ENCODE measurements around the gene GPR141.

Gene GPR141, protein sequence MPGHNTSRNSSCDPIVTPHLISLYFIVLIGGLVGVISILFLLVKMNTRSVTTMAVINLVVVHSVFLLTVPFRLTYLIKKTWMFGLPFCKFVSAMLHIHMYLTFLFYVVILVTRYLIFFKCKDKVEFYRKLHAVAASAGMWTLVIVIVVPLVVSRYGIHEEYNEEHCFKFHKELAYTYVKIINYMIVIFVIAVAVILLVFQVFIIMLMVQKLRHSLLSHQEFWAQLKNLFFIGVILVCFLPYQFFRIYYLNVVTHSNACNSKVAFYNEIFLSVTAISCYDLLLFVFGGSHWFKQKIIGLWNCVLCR

DNA sequence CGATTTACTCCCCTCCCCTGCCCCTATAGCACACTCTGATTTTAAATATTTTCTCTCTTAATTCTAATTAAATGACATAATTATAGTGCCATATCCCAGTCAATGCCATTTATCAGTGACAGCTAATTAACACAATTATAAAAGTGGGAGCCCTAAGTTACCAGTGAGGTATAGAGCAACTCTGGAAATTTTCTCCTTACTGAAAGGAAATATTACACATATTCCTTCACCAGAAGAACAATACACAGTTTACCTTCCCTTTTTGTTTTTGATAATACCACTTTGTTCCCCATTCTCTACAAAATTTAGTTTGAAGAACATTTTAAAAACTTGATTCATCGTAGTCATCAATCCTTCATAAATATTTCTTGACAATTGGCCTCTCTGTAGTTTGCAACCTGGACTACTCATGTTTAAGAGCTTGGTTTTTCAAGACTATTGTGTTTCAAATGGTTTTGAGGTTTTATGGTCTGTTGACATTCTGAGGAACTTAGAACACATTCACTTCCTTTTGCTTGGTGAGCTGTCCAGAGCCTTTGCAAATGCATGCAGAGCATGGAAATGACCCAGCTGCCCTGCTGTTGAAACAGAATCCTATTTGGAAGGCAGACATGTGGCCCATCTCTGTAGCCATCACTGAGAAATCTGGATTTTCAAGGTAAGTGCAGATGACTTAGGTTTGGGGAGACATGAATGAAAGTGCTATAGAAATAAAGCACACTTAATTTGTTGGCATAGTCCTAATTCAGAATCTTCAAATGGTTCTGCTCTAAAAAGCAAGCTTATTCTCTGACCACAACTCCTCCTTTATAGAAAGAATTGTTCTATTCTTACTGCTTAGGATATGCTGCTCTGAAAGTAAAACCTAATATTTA, at the start of gene GPR141:
TSS of gene GPR141 (plus strand) at position 521 of the 875 bp plus-strand sequence. CDS start 56,628 bp downstream, outside the sequence.
- DNase-seq, result peak in 1 of 2 donors; percentile 30

DNA sequence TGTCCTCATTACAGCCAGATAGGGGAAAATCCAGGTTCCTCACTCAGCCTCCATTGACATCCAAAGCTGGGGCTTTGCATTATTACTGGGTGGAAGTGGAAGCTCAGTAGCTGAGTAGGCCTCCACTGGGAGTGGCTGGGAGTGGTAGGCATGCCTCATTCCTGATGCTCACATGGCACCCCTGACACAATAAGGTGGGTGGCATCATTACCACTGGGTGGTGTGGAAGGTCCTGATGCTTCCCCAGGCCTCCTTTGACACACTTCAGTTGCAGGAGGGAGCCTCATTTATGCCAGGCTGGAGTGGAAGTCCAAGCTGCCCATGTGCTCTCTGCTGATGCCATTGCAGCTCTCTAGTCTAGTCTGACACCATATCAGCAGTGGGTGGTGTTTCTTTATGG, 48.2 kb upstream of the GPR141 start:
- no peak for DNase-seq

- DNase-seq, result no peak
Measured at GRCh38 chr7:37642028-37642540, 41.5 kb upstream of the GPR141 start.

DNA sequence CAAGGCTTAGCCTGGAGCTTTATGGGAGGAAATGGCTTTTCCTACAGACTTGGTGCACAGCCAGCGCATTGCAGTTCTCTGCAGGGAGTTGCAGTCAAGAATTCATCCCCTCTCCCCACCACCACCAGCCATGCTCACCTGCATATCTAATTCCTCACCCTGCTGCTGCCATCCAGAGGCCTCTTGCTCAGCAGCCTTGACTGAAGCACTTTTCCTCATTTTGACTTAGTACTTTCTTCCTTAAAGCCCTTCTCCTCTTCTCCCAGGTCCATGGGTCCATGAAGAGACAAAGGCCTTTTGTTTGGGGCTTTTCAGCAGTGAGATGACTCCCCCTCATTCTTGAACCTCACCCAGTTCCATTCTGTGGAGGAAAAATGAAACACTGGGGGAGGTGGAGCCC, 39.7 kb upstream of the GPR141 start:
- DNase-seq, result no peak

DNA sequence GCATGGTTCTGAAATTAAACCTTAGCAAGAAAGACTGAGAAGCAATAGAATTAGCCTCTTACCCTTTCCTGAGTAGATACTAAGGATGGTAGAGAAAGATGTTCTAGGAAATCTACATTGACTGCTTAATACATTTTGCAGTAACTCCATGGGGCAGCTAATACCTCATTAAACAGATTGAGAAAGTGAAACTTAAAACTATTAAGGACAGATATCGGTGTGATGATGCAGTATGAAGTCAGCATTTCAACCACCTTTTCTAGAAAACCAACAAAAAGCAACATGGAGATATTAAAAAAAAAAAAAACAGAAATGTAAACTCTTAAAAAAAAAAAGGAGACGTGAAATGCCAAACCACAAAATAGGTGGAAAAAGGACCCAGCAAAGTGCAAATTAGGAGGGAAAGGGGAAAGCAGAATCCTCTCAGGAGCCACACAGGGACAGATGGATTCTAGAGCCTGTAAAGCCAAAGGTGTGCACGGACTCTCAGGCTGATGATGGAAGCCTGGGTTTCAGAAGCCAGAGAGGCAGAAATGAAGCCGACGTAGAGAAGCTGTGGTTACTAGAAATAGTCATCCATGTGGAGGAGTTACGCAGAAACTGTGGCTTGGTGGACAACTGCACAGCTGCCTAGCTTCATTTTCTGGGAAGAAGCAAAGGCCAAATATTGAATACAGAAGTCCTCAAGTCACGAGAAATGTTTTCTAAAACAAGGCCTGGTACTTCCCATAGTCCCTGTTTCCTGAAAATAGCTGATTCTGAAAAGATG, 38.1 kb upstream of the GPR141 start:
- DNase-seq, result no peak

DNA sequence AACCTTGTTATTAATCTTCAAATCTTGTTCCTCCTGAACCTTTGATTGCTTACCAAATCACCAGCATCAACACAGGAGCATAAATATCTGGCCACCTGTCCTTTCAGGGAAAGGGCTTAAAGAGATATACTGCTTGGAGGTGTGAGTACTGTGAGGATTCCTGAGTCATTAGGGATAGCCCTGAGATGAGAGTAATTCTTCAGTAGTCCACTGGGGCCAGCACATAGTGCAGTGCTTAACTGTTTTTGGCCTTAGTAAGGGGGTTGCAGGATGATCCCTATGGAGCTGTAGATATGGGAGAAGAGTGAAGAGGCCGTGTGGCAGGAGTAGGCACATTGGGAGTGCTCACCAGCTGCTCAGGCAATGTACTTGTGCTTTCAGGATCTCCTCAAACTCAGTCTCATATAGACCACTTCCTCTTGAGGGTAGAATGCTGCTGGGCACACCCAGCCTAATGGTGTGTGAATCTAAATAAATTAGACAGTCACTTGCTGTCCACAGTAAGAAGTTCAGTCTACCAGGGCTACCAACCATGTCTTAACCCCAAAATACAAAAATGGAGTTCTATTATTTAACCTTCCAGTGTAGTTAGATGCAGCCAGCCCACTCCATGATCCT, 26.5 kb upstream of the GPR141 start:
- DNase-seq, result no peak

DNA sequence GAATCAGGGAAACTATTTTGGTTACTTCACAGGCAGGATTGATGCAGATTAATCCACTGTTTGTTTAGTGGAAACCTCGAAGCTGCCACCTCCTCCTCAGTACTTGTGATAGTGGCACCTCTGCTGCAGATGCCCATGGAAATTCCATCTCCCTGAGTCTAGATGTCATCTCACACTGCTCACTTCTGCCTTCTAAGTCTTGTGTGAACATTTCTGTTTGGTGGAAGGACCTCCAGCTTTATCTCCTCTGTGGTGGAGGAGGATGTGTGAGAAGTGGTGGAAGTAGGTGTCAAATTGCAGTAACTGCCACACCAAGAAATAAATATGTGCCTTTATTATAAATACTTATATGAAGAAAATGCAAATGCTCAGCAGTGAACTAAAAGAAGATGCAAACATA, 25.8 kb upstream of the GPR141 start:
- no peak for DNase-seq

DNA sequence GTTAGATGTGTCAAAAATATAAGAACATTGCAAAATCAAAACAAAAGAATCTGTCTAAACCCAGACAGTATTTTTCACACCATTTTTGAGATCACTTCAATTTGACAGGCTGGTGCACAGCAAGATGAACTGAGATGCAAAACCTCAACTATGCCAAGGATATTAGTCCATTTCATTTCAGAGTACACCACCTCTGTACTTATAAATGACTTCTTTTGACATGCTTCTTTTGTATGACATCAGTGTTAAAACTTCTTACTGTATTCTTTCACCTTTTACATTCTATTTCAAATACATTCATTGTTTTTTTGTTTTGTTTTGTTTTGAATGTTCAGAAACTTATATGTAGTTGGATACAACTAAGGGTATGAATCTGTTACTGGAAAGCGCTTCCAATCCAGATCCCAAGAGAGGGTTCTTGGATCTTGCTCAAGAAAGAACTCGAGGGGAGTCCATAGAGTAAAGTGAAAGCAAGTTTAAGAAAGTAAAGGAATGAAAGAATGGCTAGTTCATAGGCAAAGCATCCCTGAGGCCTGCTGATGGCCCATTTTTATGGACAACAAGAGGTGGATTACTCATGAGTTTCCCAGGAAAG, 23.5 kb upstream of the GPR141 start:
- no peak for DNase-seq

- DNase-seq, result no peak
Measured at GRCh38 chr7:37660614-37661013, 23.0 kb upstream of the GPR141 start.

DNA sequence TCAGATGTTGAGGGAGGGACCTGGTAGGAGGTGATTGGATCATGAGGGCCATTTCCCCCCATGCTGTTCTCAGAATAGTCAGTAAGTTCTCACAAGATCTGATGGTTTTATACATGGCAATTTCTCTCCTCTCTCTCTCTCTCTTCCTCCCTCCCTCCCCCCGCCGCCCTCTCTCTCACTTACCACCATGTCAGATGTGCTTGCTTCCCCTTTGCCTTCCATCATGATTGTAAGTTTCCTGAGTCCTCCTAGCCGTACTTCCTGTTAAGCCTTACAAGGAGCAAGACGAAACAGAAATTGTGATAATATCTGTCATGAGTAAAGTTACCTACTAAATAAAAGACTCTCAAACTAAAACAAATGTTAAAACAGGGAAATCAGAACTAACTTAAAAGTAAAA, 19.9 kb upstream of the GPR141 start:
- DNase-seq, result no peak

DNA sequence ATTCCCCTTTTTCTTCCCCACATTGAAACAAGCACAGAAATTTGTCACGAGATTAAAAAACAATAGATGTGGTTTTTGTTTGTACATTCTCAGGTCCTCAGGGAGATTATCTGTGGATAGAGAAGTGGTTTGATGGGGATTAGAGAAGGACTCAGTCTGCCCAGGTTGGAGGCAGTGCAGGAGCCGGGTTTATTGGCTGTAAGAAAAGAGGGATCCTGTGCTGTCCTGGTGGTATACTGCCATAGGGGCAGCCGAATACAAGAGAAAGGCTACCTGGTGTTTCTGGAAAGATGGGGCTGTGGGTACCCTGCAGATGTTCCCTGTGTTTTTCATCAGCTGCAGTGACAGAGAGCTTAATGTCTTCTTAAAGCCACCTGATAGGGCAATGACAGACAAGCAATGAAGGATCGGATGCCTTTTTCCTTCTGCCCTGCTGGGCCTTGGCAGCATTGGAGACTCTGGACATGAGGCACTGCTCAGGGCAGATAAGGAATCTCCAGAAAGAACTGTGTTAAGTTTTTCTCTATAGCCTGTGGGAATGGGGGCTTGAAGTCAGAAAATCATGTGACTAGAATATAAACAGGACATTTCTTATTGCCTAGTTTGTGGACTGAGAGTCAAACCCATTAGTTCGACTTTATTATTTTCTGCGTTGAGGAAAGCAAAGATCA, 18.1 kb upstream of the GPR141 start:
- no peak for DNase-seq

DNA sequence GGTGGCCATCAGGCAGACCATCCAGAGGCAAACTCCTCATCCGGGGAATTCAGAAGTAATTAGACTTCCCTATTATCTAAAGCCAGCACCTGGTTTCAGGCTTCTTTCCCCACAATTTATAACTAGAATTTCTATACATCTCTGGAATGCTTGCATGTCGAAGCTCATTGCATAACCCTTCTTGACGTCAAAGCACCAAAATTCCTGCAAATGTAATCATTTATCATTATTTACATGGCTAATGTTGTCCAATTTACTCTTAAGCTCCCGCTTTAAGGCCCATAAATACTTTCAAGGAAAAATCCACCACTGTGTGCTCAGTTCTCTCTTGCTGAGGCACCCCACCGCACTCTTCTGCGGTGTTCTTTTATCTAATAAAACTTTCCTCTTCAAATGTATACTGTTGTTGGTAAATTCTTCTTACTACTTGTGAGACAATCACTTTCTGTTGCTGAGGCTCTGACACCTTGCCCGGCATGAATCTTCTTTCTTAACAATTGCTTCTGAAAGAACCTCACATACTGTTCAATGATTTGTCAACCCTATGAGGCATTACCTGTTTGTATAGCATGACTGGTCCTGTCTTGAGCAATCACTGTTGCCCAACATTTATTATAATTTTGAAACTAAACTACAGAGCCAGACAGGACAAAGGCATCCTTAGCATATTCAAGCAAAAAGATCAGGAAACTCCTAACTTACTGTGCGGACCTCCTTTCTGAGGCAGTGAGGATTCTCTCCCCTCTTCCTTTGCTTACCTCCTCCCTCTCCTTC, 17.4 kb upstream of the GPR141 start:
- DNase-seq, result no peak

- no peak for DNase-seq
Measured at GRCh38 chr7:37669818-37670217, 13.7 kb upstream of the GPR141 start.

GRCh38 chr7:37670436-37670835, 13.1 kb upstream of the GPR141 start:
- DNase-seq, result no peak

GRCh38 chr7:37671876-37672275, 11.7 kb upstream of the GPR141 start:
- no peak for DNase-seq

DNA sequence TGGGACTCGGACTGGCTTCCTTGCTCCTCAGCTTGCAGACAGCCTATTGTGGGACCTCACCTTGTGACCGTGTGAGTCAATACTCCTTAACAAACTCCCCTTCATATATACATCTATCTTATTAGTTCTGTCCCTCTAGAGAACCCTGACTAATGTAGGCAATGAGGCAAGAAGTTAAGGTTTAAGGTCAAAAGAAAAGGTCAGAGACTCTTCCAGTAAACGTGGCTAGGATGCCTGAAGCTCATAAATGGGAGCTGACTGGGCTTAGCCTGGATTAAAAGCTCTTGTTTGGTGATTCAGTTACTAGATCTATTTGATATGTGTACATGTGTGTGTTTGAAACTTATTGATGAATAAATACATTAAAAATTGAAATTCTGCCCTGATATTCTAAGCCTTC, 10.6 kb upstream of the GPR141 start:
- DNase-seq, result no peak

DNA sequence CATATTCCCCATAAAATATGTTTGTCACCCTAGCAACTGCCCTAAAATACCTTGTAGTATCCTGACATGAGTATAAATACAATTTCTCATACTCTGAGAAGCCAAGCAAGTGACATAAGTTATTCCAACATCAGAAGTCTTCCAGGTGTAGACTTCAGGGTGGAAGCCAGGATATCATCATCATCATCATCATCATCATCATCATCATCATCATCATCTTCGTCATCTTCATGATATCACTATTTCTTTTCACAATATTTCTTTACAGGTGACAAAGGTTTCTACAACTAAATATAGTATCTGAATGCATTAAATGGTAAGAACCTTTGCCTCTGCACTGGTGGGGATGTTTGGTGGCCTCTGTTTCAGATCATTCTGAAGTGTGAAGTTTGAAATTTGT, 10.0 kb upstream of the GPR141 start:
- DNase-seq, result no peak

GRCh38 chr7:37674531-37674930, 9.0 kb upstream of the GPR141 start:
- peak in 1 of 2 donors; percentile 29 for DNase-seq

- DNase-seq, result no peak
Measured at GRCh38 chr7:37675749-37676148, 7.8 kb upstream of the GPR141 start.

GRCh38 chr7:37684927-37685326, 1.4 kb downstream of the GPR141 start:
- no peak for DNase-seq

All from hippocampal formation (tissue), 2 donors.